Right renal pelvis (tissue), 4 donors: Measurements from ENCODE around the gene TBC1D5. TPM values are rescaled to one million over a fixed set of nuclear protein-coding genes. Genes with fewer than 3 reads are reported as not detected.

Experiments
- DNase-seq, 4 donors: peaks; one replicate each; pipeline ENCODE4 v3.0.0-alpha.2; 2013; ENCODE audit warnings: low read depth in 4 of 4, low spot score in 3 of 4, missing footprints in 1 of 4
- polyA plus RNA-seq, 4 donors: library from polyadenylated mRNA; unstranded; fragments of 120-200 nt; gene quantifications; one replicate each; pipeline ENCODE4 v1.2.1, GENCODE V29; 2013; ENCODE audit not compliant: insufficient read length in 4 of 4

The TBC1D5 gene
- polyA plus RNA-seq, 4 donors = 48.3 to 58.3 (median 55.9) TPM

- no peak for DNase-seq
These were observed 134.5 kb downstream of the TBC1D5 start for GRCh38 chr3:17607905-17608304.

- no peak for DNase-seq
These were observed 136.5 kb downstream of the TBC1D5 start for GRCh38 chr3:17605934-17606333.

- no peak for DNase-seq
These were observed 137.4 kb downstream of the TBC1D5 start for GRCh38 chr3:17605032-17605431.

DNA sequence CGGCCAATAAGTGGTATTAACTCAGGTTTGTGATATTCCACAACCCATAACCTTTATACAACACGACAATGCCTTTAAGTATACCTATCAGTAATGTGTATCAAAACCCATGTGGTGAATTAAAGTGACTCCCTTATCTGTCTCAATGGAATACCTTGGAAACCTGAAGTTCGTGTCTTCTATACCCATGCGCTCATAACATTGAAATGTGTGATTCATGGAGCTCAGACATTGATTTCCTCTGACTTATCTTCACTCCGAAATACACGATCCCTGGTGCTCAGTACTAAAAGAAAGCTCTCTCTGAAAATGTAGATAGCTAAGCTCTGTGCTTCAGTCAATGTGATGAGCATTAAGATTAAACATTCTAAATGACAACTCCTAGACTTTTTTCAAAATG lies 140.3 kb downstream of the TBC1D5 start:
- DNase-seq = no peak

- no peak for DNase-seq
These were observed 149.5 kb downstream of the TBC1D5 start for GRCh38 chr3:17592956-17593355.

GRCh38 chr3:17590465-17590864 lies 152.0 kb downstream of the TBC1D5 start:
- no peak for DNase-seq

- DNase-seq = no peak
These were observed 152.5 kb downstream of the TBC1D5 start for GRCh38 chr3:17589888-17590287.

DNA sequence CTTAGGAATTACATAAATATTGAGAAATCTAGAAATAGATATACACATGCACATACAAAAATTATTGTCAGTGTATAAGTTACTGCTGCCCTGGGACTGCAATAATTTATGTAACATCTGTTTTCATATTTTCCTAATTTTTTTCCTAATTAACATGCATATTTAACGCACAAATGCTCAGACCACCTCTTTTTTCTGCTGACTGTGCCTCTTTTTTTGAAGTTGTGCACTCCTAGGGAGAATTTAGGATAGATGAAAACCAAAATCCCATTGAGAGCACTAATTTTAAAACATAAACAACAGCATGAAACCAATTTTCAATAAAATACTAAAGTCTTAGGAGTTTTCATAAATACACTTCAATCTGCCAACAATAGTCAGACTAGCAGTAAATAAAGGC lies 154.0 kb downstream of the TBC1D5 start:
- DNase-seq = no peak

DNA sequence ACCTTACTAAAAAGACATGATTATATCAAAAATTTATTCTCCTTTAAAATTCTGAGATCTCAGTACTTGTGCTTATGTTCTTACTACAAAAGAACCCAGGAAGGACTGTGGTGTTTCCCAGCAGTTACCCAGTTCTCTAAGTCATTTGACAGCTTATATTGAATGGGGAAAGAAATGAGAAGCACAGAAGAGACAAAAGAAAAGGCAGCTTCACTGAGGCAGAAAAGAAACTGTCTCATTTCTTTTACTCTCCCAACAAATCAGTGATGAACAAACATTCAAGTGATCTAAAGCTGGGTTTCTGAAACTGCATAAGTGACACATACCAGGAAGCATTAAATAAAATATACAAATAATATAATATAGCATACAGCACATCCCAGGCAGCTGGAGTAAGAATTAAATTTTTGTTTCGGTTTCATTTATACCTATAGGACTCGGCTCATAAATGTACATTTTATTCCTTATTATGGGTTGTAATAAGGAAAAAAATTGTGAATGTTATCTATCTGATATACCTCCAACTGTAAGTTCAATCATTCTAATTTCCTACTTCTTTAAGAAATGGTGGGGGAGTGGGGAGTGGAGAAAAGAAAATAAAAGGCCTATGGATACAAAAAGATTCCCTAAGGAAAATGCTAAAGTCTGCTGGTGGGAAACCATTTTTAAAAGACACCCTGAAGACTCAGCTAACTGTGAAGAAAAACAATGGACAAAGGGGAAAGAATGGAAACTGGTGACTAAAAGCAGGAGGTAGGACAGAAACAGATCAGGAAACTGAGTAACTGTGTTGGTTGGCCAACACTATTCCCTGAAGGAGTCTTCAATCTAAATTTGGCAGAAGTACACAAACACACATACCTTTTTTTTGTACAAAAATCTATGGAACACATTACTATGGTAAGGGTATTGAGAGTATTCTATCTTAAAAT lies 156.8 kb downstream of the TBC1D5 start:
- DNase-seq = no peak

GRCh38 chr3:17584066-17584465 lies 158.4 kb downstream of the TBC1D5 start:
- no peak for DNase-seq

- DNase-seq = no peak
These were observed 158.9 kb downstream of the TBC1D5 start for GRCh38 chr3:17583530-17583929.

DNA sequence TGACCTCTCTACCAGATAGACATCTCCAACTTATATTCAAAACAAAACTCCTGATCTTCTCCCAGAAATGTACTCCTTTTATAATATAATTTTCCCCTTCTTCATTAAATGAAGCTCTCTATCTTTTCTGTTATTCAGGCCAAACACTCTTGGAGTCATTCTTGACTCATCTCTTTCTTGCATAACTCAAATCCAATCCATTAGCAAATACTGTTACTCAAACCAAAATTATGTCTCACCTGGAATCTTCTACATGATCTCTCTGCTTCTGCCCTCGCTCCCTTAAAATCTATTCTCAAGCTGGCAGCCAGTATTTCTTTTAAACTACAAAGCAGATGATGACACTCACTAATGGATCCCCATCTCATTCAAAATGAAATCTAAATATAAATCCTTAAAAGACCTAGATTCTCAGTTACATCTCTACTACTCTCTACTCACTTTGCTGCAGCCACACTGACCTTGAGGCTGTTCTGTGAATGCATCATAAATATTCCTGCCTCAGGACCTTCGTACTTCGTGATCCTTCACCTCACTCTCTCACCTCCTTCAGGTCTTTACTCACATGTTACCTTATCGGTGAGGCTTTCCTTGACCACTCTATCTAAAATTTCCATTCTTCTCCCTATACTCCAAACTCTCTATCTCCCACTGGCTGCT lies 160.9 kb downstream of the TBC1D5 start:
- no peak for DNase-seq

DNA sequence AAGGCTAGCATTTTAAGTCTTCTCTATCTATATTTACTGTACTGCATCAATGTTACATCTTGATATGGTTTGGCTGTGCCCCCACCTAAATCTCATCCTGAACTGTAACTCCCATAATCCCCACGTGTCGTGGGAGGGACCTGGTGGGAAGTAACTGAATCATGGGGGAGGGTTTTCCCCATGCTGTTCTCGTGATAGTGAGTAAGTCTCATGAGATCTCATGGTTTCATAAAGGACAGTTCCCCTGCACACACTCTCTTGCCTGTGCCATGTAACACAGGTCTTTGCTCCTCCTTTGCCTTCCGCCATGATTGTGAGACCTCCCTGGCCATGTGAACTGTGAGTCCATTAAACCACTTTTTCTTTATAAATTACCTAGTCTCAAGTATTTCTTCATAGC lies 161.5 kb downstream of the TBC1D5 start:
- no peak for DNase-seq

GRCh38 chr3:17579289-17580031 lies 163.0 kb downstream of the TBC1D5 start:
- DNase-seq = no peak

DNA sequence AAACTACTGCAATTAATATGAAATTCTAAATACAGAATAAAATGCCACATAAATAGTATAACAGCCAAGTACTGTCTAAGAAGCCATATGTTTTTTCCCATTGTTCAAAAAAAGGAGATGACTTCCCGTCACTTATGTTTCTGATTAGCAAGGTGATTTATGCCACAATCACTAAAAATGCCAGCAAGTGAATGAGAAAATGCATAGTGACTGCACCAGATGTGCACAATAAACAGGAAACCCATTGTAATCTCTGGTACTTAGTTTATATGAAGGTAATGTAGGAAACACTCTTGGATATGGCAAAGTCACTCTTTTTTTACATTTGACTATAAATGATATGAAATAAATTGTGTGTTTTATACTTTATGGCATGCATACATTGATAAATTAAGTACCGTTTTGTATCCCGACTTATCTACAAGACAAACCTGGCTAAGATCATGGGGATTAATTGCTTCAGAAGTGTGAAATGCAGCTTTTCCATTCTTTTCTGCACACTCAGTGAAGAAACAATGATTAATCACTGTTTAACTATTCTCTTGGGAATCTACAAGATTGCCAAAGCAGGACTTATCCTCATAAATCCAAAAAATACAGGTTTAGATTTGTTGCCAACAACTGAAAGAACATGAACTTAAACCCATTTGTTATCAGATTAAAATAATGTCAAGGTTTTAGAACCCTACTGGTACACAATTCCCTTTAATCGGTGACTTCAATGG lies 164.5 kb downstream of the TBC1D5 start:
- DNase-seq = peak in 1 of 4 donors; percentile 0

DNA sequence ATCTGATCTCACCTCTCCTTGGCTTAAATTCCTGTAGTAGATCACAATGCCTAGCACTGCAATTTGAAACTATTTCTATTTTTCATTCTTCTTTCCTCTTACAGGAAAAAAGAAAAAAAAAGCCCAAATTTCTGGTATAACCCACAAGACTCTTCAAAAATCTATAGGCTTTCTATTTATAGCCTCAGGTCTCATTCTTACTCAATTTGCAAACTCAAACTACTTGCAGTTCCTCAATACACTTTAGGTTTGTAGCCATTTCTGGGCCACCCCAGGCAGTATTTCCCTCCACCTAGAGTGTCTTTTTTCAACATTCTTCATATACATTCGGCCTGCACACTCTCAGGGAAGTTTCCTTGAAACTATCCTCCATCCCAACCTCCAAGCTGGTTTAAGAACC lies 169.0 kb downstream of the TBC1D5 start:
- no peak for DNase-seq

DNA sequence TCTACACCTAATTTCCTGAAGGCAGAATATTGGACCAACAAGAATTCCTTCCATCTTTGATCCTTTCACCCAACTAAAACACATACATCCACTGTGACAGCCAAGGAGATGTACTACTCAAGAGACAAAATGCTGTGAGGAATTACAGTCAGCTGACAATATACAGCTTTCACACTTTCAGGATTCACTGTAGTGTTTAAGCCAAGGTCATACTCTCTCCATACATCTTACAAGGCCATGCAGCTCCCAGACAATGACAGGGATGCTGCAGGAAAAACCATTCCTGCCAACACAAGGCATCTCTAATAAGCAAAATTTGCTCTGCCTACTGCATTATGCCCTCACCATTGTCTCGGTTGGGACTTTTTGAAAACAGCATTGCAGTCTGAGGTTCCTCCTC lies 170.7 kb downstream of the TBC1D5 start:
- no peak for DNase-seq

GRCh38 chr3:17562845-17563244 lies 179.6 kb downstream of the TBC1D5 start:
- no peak for DNase-seq

DNA sequence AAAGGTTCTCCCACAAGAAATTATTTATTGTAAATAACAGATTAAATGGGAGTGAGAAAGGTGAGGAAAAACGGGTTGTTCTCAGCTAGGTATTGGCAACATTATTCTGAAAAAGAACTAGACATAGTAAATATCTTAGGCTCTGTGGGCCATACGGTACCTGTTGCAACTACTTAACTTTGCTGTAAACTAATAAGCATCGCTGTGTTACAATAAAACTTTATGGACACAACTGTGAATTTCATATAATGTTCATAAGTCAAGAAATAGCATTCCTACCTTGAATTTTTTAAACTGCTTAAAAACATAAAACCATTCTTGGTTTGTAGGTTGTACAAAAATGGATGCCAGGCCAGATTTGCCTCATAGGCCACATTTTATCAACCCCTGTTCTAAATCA lies 183.9 kb downstream of the TBC1D5 start:
- DNase-seq = no peak

GRCh38 chr3:17557749-17558463 lies 184.5 kb downstream of the TBC1D5 start:
- no peak for DNase-seq
